WTC11 (cell line): Measurements from ENCODE around the gene TPK1. TPM values are rescaled to one million over a fixed set of nuclear protein-coding genes. Genes with fewer than 3 reads are reported as not detected.

Experiments
- ATAC-seq: fragments of 200-7000 bp; cut with Tn5 transposase; 2 replicates; pipeline ENCODE4 v1.10.0; 2021; ENCODE audit warnings: mild to moderate bottlenecking, moderate library complexity
- CTCF ChIA-PET: fragments of 300-600 bp; sonication (Branson Sonifier 250); formaldehyde crosslinking; loops from one replicate; lab custom pipeline; 2021; ENCODE audit warnings: antibody characterized with exemption; lab: Charles Lee
- POLR2A ChIA-PET: fragments of 350-600 bp; sonication (Branson Sonifier 250); formaldehyde crosslinking; loops from one replicate; lab custom pipeline; 2021; ENCODE audit warnings: antibody characterized with exemption; lab: Charles Lee
- DNase-seq: peaks from one replicate; pipeline ENCODE4 v3.0.0; 2021; ENCODE audit warnings: low spot score
- H3K27ac Mint-ChIP-seq: 2 replicates; pipeline ENCODE4 v1.8.0; 2021; ENCODE audit warnings: mixed read lengths
- H3K27me3 Mint-ChIP-seq: 2 replicates; pipeline ENCODE4 v1.8.0; 2021; ENCODE audit warnings: low read depth, mild to moderate bottlenecking, moderate library complexity, mixed read lengths
- H3K36me3 Mint-ChIP-seq: 2 replicates; pipeline ENCODE4 v1.8.0; 2021; ENCODE audit warnings: mixed read lengths
- H3K4me1 Mint-ChIP-seq: 2 replicates; pipeline ENCODE4 v1.8.0; 2022; ENCODE audit warnings: mixed read lengths
- H3K4me3 Mint-ChIP-seq: 2 replicates; pipeline ENCODE4 v1.8.0; 2021; ENCODE audit warnings: mild to moderate bottlenecking, moderate library complexity, mixed read lengths
- H3K9me3 Mint-ChIP-seq: 2 replicates; pipeline ENCODE4 v1.8.0; 2021; ENCODE audit warnings: mixed read lengths
- ATF3 ChIP-seq: sonication (generic); formaldehyde crosslinking; conservative IDR thresholded peaks from 2 replicates; pipeline ENCODE4 v1.8.1; 2022; ENCODE audit warnings: mild to moderate bottlenecking, missing genetic modification reagents
- E2F1 ChIP-seq: sonication (generic); formaldehyde crosslinking; IDR thresholded peaks from 2 replicates; pipeline ENCODE4 v1.8.0; 2022; ENCODE audit warnings: mild to moderate bottlenecking, missing genetic modification reagents
- ERG ChIP-seq: fragments of 250-450 bp; sonication (Bioruptor Pico); IDR thresholded peaks from 2 replicates; pipeline ENCODE4 v1.8.0; 2021; ENCODE audit warnings: mild to moderate bottlenecking
- FOXP4 ChIP-seq: sonication (generic); formaldehyde crosslinking; IDR thresholded peaks from 2 replicates; pipeline ENCODE4 v1.8.0; 2022; ENCODE audit warnings: mild to moderate bottlenecking, missing genetic modification reagents
- IRF2 ChIP-seq: sonication (generic); formaldehyde crosslinking; IDR thresholded peaks from 2 replicates; pipeline ENCODE4 v1.8.0; 2022; ENCODE audit warnings: low read depth, missing genetic modification reagents, borderline replicate concordance
- NFATC4 ChIP-seq: fragments of 250-450 bp; sonication (Bioruptor Pico); IDR thresholded peaks from 2 replicates; pipeline ENCODE4 v1.9.0; 2021; ENCODE audit warnings: mild to moderate bottlenecking
- RELA ChIP-seq: sonication (generic); formaldehyde crosslinking; IDR thresholded peaks from 2 replicates; pipeline ENCODE4 v1.8.1; 2022; ENCODE audit warnings: missing genetic modification reagents, mild to moderate bottlenecking, borderline replicate concordance
- RORB ChIP-seq: fragments of 250-450 bp; sonication (Bioruptor Pico); IDR thresholded peaks from 2 replicates; pipeline ENCODE4 v1.9.0; 2021; ENCODE audit warnings: mild to moderate bottlenecking
- SMAD4 ChIP-seq: sonication (generic); formaldehyde crosslinking; IDR thresholded peaks from 2 replicates; pipeline ENCODE4 v1.8.0; 2022; ENCODE audit warnings: mild to moderate bottlenecking, missing genetic modification reagents
- SOX15 ChIP-seq: fragments of 250-450 bp; sonication (Bioruptor Pico); IDR thresholded peaks from 2 replicates; pipeline ENCODE4 v1.9.0; 2021; ENCODE audit warnings: mild to moderate bottlenecking
- USF2 ChIP-seq: sonication (generic); formaldehyde crosslinking; IDR thresholded peaks from 2 replicates; pipeline ENCODE4 v1.8.1; 2023; ENCODE audit warnings: mild to moderate bottlenecking, missing genetic modification reagents, moderate library complexity
- total RNA-seq: library from RNA; stranded (reverse); gene quantifications from 3 replicates; pipeline ENCODE4 v1.2.3, GENCODE V29; 2021
- TF ChIP-seq, protein P1 (sequence below): sonication (generic); formaldehyde crosslinking; conservative IDR thresholded peaks from 2 replicates; pipeline ENCODE4 v1.8.1; 2023; ENCODE audit warnings: mild to moderate bottlenecking, low read depth, missing genetic modification reagents, moderate library complexity
- TF ChIP-seq, protein P2 (sequence below): sonication (generic); formaldehyde crosslinking; IDR thresholded peaks from 2 replicates; pipeline ENCODE4 v1.8.1; 2023; ENCODE audit warnings: mild to moderate bottlenecking, missing genetic modification reagents, moderate library complexity
- TF ChIP-seq, protein P3 (sequence below): sonication (generic); formaldehyde crosslinking; IDR thresholded peaks from 2 replicates; pipeline ENCODE4 v1.8.0; 2022; ENCODE audit warnings: missing genetic modification reagents
- TF ChIP-seq, protein P4 (sequence below): sonication (generic); formaldehyde crosslinking; IDR thresholded peaks from 2 replicates; pipeline ENCODE4 v1.8.1; 2022; ENCODE audit warnings: low read depth, missing genetic modification reagents, borderline replicate concordance

The TPK1 gene
- total RNA-seq, 1 experiment from 2014 or later = 2.7 TPM

GRCh38 chr7:144594580-144594979 is 241.3 kb downstream of the TPK1 start:
- H3K4me1 Mint-ChIP-seq = no peaks in the 10 kb centered on the region
- no peaks in the 10 kb centered on the region for H3K27me3 Mint-ChIP-seq
- CTCF ChIA-PET = no interaction called here
- H3K9me3 Mint-ChIP-seq = peaks cover 29% of the 10 kb centered on the region
- ATAC-seq = no peak
- H3K36me3 Mint-ChIP-seq = peaks cover 7% of the 10 kb centered on the region
- no peak for DNase-seq
- H3K27ac Mint-ChIP-seq = no peak overlapping the region
- POLR2A ChIA-PET = no interaction called here
- no peak overlapping the region for H3K4me3 Mint-ChIP-seq
- no peak for TF ChIP-seq IRF2 (CRISPR knock-in tag)

DNA sequence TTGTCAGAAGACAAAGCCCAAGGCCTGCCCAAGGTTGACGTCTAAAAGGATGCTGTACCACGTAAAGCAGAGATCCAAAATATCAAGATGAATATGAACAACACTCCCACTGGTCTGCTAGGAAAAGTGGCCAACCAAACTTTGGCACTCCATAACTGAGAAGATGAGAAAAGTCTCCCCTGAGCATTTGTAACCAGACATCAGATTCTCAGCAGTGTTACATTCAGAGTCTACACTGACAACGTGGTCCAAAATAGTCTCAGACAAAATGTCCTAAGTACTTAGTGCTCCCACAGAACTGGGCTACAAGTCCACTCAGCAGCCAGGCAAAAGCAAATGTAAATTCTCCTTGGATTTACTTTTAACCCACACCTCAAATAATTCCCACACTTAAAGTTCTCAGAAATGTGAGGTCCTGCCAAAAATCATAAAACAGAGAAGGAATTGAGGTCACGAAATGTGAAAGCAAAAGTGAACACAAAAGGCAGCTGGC is 247.2 kb downstream of the TPK1 start:
- no peak overlapping the region for H3K27ac Mint-ChIP-seq
- H3K27me3 Mint-ChIP-seq = no peaks in the 10 kb centered on the region
- peaks cover 5% of the 10 kb centered on the region for H3K9me3 Mint-ChIP-seq
- POLR2A ChIA-PET = no interaction called here
- TF ChIP-seq ERG (no peak), SOX15 (CRISPR knock-in tag) (no peak), USF2 (CRISPR knock-in tag) (no peak), E2F1 (no peak)
- TF ChIP-seq, protein P1, sequence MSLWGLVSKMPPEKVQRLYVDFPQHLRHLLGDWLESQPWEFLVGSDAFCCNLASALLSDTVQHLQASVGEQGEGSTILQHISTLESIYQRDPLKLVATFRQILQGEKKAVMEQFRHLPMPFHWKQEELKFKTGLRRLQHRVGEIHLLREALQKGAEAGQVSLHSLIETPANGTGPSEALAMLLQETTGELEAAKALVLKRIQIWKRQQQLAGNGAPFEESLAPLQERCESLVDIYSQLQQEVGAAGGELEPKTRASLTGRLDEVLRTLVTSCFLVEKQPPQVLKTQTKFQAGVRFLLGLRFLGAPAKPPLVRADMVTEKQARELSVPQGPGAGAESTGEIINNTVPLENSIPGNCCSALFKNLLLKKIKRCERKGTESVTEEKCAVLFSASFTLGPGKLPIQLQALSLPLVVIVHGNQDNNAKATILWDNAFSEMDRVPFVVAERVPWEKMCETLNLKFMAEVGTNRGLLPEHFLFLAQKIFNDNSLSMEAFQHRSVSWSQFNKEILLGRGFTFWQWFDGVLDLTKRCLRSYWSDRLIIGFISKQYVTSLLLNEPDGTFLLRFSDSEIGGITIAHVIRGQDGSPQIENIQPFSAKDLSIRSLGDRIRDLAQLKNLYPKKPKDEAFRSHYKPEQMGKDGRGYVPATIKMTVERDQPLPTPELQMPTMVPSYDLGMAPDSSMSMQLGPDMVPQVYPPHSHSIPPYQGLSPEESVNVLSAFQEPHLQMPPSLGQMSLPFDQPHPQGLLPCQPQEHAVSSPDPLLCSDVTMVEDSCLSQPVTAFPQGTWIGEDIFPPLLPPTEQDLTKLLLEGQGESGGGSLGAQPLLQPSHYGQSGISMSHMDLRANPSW (CRISPR knock-in tag) = no peak
- TF ChIP-seq, protein P2, sequence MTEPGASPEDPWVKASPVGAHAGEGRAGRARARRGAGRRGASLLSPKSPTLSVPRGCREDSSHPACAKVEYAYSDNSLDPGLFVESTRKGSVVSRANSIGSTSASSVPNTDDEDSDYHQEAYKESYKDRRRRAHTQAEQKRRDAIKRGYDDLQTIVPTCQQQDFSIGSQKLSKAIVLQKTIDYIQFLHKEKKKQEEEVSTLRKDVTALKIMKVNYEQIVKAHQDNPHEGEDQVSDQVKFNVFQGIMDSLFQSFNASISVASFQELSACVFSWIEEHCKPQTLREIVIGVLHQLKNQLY = no peak
- TF ChIP-seq, protein P3, sequence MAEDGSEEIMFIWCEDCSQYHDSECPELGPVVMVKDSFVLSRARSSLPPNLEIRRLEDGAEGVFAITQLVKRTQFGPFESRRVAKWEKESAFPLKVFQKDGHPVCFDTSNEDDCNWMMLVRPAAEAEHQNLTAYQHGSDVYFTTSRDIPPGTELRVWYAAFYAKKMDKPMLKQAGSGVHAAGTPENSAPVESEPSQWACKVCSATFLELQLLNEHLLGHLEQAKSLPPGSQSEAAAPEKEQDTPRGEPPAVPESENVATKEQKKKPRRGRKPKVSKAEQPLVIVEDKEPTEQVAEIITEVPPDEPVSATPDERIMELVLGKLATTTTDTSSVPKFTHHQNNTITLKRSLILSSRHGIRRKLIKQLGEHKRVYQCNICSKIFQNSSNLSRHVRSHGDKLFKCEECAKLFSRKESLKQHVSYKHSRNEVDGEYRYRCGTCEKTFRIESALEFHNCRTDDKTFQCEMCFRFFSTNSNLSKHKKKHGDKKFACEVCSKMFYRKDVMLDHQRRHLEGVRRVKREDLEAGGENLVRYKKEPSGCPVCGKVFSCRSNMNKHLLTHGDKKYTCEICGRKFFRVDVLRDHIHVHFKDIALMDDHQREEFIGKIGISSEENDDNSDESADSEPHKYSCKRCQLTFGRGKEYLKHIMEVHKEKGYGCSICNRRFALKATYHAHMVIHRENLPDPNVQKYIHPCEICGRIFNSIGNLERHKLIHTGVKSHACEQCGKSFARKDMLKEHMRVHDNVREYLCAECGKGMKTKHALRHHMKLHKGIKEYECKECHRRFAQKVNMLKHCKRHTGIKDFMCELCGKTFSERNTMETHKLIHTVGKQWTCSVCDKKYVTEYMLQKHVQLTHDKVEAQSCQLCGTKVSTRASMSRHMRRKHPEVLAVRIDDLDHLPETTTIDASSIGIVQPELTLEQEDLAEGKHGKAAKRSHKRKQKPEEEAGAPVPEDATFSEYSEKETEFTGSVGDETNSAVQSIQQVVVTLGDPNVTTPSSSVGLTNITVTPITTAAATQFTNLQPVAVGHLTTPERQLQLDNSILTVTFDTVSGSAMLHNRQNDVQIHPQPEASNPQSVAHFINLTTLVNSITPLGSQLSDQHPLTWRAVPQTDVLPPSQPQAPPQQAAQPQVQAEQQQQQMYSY (CRISPR knock-in tag) = no peak
- no peak for DNase-seq
- H3K36me3 Mint-ChIP-seq = no peaks in the 10 kb centered on the region
- no peak for ATAC-seq
- no peaks in the 10 kb centered on the region for H3K4me1 Mint-ChIP-seq
- H3K4me3 Mint-ChIP-seq = no peak overlapping the region
- CTCF ChIA-PET = no interaction called here

DNA sequence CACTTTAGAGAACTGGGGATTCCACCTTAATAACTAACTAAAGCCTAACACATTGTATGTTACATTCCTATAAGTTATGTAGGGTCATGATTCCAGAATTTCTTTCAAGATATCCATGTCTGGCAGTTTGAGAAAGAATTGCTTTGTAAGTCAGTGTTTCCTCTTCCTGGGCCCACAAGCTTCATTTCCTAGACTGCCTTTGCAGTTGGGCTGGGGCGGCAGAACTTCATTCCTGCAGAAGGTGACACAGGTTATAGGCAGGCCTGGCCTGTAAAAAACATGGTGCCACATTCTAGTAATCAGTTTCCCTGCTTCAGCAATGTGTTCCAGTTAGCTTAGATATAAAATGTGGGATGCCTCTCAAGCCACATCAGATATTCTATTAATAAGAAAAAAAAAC is 248.2 kb downstream of the TPK1 start:
- POLR2A ChIA-PET = no interaction called here
- TF ChIP-seq IRF2 (CRISPR knock-in tag) (no peak), RELA (CRISPR knock-in tag) (no peak), NFATC4 (no peak), FOXP4 (no peak), E2F1 (no peak), SMAD4 (no peak), ATF3 (no peak), RORB (CRISPR knock-in tag) (no peak)
- TF ChIP-seq, protein P4, sequence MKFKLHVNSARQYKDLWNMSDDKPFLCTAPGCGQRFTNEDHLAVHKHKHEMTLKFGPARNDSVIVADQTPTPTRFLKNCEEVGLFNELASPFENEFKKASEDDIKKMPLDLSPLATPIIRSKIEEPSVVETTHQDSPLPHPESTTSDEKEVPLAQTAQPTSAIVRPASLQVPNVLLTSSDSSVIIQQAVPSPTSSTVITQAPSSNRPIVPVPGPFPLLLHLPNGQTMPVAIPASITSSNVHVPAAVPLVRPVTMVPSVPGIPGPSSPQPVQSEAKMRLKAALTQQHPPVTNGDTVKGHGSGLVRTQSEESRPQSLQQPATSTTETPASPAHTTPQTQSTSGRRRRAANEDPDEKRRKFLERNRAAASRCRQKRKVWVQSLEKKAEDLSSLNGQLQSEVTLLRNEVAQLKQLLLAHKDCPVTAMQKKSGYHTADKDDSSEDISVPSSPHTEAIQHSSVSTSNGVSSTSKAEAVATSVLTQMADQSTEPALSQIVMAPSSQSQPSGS (CRISPR knock-in tag) = no peak

More for the DNA sequence above, 248.2 kb downstream of the TPK1 start:
- Mint-ChIP-seq H3K9me3 (no peaks in the 10 kb centered on the region), H3K27ac (no peak overlapping the region), H3K36me3 (no peaks in the 10 kb centered on the region), H3K4me1 (no peaks in the 10 kb centered on the region), H3K4me3 (no peak overlapping the region), H3K27me3 (no peaks in the 10 kb centered on the region)
- DNase-seq (no peak), ATAC-seq (no peak)
- CTCF ChIA-PET = no interaction called here
